ENCODE results near the gene CSNK1D. TPM values are rescaled to one million over a fixed set of nuclear protein-coding genes. Genes with fewer than 3 reads are reported as not detected.

Gene CSNK1D
- total and polyA plus RNA-seq, 10 of the 15 experiments (the other 5 are each of a cell fraction or from before 2014, with no cell fraction given): 5.7 to 105 (median 58.1) TPM

- peak; percentile 31 for TF ChIP-seq RELA (IDR thresholded peaks at IDR 0.05; ENCODE audit: borderline replicate concordance, partially characterized antibody)
- no peak for TF ChIP-seq NFIC (IDR thresholded peaks at IDR 0.05; ENCODE audit: low read depth, low read length)
- peak; percentile 63; the same call in 1 of the 2 replicates for TF ChIP-seq MXI1 (IDR thresholded peaks at IDR 0.05; ENCODE audit: low read depth, low read length)
- peak; percentile 73 for TF ChIP-seq MTA2 (IDR thresholded peaks at IDR 0.05; ENCODE audit: low read depth)
- TF ChIP-seq HDAC6 (IDR thresholded peaks at IDR 0.05; ENCODE audit: unreplicated experiment): no peak
- no peak for TF ChIP-seq CUX1 (IDR thresholded peaks at IDR 0.05; ENCODE audit: insufficient replicate concordance, low read depth, low read length)
- TF ChIP-seq CHD4 (IDR thresholded peaks at IDR 0.05): no peak
- no peak for TF ChIP-seq NFXL1 (IDR thresholded peaks at IDR 0.05; ENCODE audit: borderline replicate concordance)
- no peak for TF ChIP-seq RAD21 (IDR thresholded peaks at IDR 0.05; ENCODE audit: insufficient read depth, low read depth, low read length)
- no peak for TF ChIP-seq CHD1 (IDR thresholded peaks at IDR 0.05; ENCODE audit: low read depth, low read length)
- TF ChIP-seq ATF3 (IDR thresholded peaks at IDR 0.05; ENCODE audit: borderline replicate concordance, extremely low read depth, low read depth, low read length): no peak
- no peak for TF ChIP-seq SUPT20H (IDR thresholded peaks at IDR 0.05; ENCODE audit: borderline replicate concordance, control insufficient read depth, low read depth, low read length)
- peak; percentile 89 for TF ChIP-seq EED (IDR thresholded peaks at IDR 0.05; ENCODE audit: low read depth)
- no peak for TF ChIP-seq KDM1A (IDR thresholded peaks at IDR 0.05; ENCODE audit: borderline replicate concordance)
- TF ChIP-seq PBX3 (IDR thresholded peaks at IDR 0.05; ENCODE audit: insufficient replicate concordance, low read depth, low read length): peak; percentile 7
- no peak for TF ChIP-seq RFX5 (IDR thresholded peaks at IDR 0.05; ENCODE audit: low read depth, low read length)
- TF ChIP-seq ZZZ3 (IDR thresholded peaks at IDR 0.05; ENCODE audit: control insufficient read depth, insufficient read length, low read depth): no peak
- no peak for TF ChIP-seq BCLAF1 (IDR thresholded peaks at IDR 0.05)
- no peak for TF ChIP-seq PAX8 (IDR thresholded peaks at IDR 0.05)
- TF ChIP-seq RUNX3 (IDR thresholded peaks at IDR 0.05; ENCODE audit: low read length): peak; percentile 86
- no peak for TF ChIP-seq NFYB (IDR thresholded peaks at IDR 0.05; ENCODE audit: insufficient read depth, low read depth, low read length)
- 0 out of 2 replicates have a peak, but pooled peaks have one; percentile 28 for TF ChIP-seq STAT1 (conservative IDR thresholded peaks at IDR 0.05)
Observed at GRCh38 chr17:82297280-82297713, 23.8 kb upstream of the CSNK1D start (continued).

All from GM12878 (cell line).